ENCODE results near the gene CXCR3. TPM values are rescaled to one million over a fixed set of nuclear protein-coding genes. Genes with fewer than 3 reads are reported as not detected.
"Not testable (repeated sequence)": the region's sequence is repeated elsewhere in the genome, so short reads cannot be mapped to it uniquely, and the experiment has no call there.

The CXCR3 gene
- total RNA-seq, 1 experiment from 2014 or later, result not detected

GRCh38 chrX:71662654-71663053 lies 44.3 kb upstream of the CXCR3 start:
- not testable (repeated sequence) for H2AFZ ChIP-seq (ENCODE audit: low read length); H3K27ac ChIP-seq (ENCODE audit: low read length); DNase-seq

GRCh38 chrX:71661919-71662318 lies 43.6 kb upstream of the CXCR3 start:
- Histone ChIP-seq H3K9ac (ENCODE audit: low read length) (no peak overlapping the region), H3K36me3 (ENCODE audit: insufficient read depth, low read length) (no peaks in the 10 kb centered on the region), H2AFZ (ENCODE audit: low read length) (no peak overlapping the region), H3K27ac (ENCODE audit: low read length) (no peak overlapping the region), H3K4me2 (ENCODE audit: low read depth, low read length, poor library complexity, severe bottlenecking) (no peak overlapping the region), H3K9me2 (replicated peaks; ENCODE audit: insufficient read depth, low read length) (no peaks in the 10 kb centered on the region), H3K4me1 (ENCODE audit: low read length) (no peaks in the 10 kb centered on the region), H4K20me1 (ENCODE audit: insufficient read depth, low read depth, low read length) (no peaks in the 10 kb centered on the region), H3K79me2 (ENCODE audit: low read length) (no peaks in the 10 kb centered on the region), H3K27me3 (ENCODE audit: low read length) (no peaks in the 10 kb centered on the region), H3K4me3 (ENCODE audit: low read length) (no peak overlapping the region), H3K9me3 (ENCODE audit: low read length) (no peaks in the 10 kb centered on the region)
- no peak for DNase-seq

More at GRCh38 chrX:71662654-71663053, 44.3 kb upstream of the CXCR3 start:
- H3K4me3 ChIP-seq (ENCODE audit: low read length); H4K20me1 ChIP-seq (ENCODE audit: insufficient read depth, low read depth, low read length); H3K79me2 ChIP-seq (ENCODE audit: low read length); H3K4me1 ChIP-seq (ENCODE audit: low read length); H3K27me3 ChIP-seq (ENCODE audit: low read length); H3K9ac ChIP-seq (ENCODE audit: low read length); H3K36me3 ChIP-seq (ENCODE audit: insufficient read depth, low read length); H3K9me2 ChIP-seq (replicated peaks; ENCODE audit: insufficient read depth, low read length); H3K4me2 ChIP-seq (ENCODE audit: low read depth, low read length, poor library complexity, severe bottlenecking); H3K9me3 ChIP-seq (ENCODE audit: low read length): not testable (repeated sequence)

- no peak overlapping the region for H3K9ac ChIP-seq (ENCODE audit: low read length)
- H3K4me3 ChIP-seq (ENCODE audit: low read length), result no peak overlapping the region
- no peak for DNase-seq
- no peaks in the 10 kb centered on the region for H3K9me2 ChIP-seq (replicated peaks; ENCODE audit: insufficient read depth, low read length)
- H3K4me2 ChIP-seq (ENCODE audit: low read depth, low read length, poor library complexity, severe bottlenecking), result no peak overlapping the region
- no peak overlapping the region for H2AFZ ChIP-seq (ENCODE audit: low read length)
- H3K36me3 ChIP-seq (ENCODE audit: insufficient read depth, low read length), result no peaks in the 10 kb centered on the region
- no peaks in the 10 kb centered on the region for H3K79me2 ChIP-seq (ENCODE audit: low read length)
- no peaks in the 10 kb centered on the region for H4K20me1 ChIP-seq (ENCODE audit: insufficient read depth, low read depth, low read length)
- no peaks in the 10 kb centered on the region for H3K27me3 ChIP-seq (ENCODE audit: low read length)
- H3K27ac ChIP-seq (ENCODE audit: low read length), result no peak overlapping the region
- no peaks in the 10 kb centered on the region for H3K9me3 ChIP-seq (ENCODE audit: low read length)
- H3K4me1 ChIP-seq (ENCODE audit: low read length), result no peaks in the 10 kb centered on the region
These were observed 42.5 kb upstream of the CXCR3 start for GRCh38 chrX:71660562-71661416.

GRCh38 chrX:71659959-71660358 lies 41.6 kb upstream of the CXCR3 start:
- no peak for DNase-seq
- H3K9me3 ChIP-seq (ENCODE audit: low read length), result no peaks in the 10 kb centered on the region
- H3K9ac ChIP-seq (ENCODE audit: low read length), result no peak overlapping the region
- H4K20me1 ChIP-seq (ENCODE audit: insufficient read depth, low read depth, low read length), result no peaks in the 10 kb centered on the region
- H3K9me2 ChIP-seq (replicated peaks; ENCODE audit: insufficient read depth, low read length), result no peaks in the 10 kb centered on the region
- H3K27ac ChIP-seq (ENCODE audit: low read length), result no peak overlapping the region
- H3K4me2 ChIP-seq (ENCODE audit: low read depth, low read length, poor library complexity, severe bottlenecking), result no peak overlapping the region
- no peaks in the 10 kb centered on the region for H3K27me3 ChIP-seq (ENCODE audit: low read length)
- H3K4me1 ChIP-seq (ENCODE audit: low read length), result no peaks in the 10 kb centered on the region
- H2AFZ ChIP-seq (ENCODE audit: low read length), result no peak overlapping the region
- H3K36me3 ChIP-seq (ENCODE audit: insufficient read depth, low read length), result no peaks in the 10 kb centered on the region
- no peak overlapping the region for H3K4me3 ChIP-seq (ENCODE audit: low read length)
- H3K79me2 ChIP-seq (ENCODE audit: low read length), result no peaks in the 10 kb centered on the region

GRCh38 chrX:71659342-71659741 lies 41.0 kb upstream of the CXCR3 start:
- no peaks in the 10 kb centered on the region for H3K4me1 ChIP-seq (ENCODE audit: low read length)
- H3K36me3 ChIP-seq (ENCODE audit: insufficient read depth, low read length), result no peaks in the 10 kb centered on the region
- H2AFZ ChIP-seq (ENCODE audit: low read length), result no peak overlapping the region
- no peaks in the 10 kb centered on the region for H3K9me3 ChIP-seq (ENCODE audit: low read length)
- no peak overlapping the region for H3K4me2 ChIP-seq (ENCODE audit: low read depth, low read length, poor library complexity, severe bottlenecking)
- H3K9me2 ChIP-seq (replicated peaks; ENCODE audit: insufficient read depth, low read length), result no peaks in the 10 kb centered on the region
- H3K27me3 ChIP-seq (ENCODE audit: low read length), result no peaks in the 10 kb centered on the region
- H3K4me3 ChIP-seq (ENCODE audit: low read length), result no peak overlapping the region
- no peak overlapping the region for H3K9ac ChIP-seq (ENCODE audit: low read length)
- no peak overlapping the region for H3K27ac ChIP-seq (ENCODE audit: low read length)
- no peak for DNase-seq
- no peaks in the 10 kb centered on the region for H4K20me1 ChIP-seq (ENCODE audit: insufficient read depth, low read depth, low read length)
- H3K79me2 ChIP-seq (ENCODE audit: low read length), result no peaks in the 10 kb centered on the region

- no peaks in the 10 kb centered on the region for H3K79me2 ChIP-seq (ENCODE audit: low read length)
- H3K27me3 ChIP-seq (ENCODE audit: low read length), result no peaks in the 10 kb centered on the region
- DNase-seq, result no peak
- H3K4me2 ChIP-seq (ENCODE audit: low read depth, low read length, poor library complexity, severe bottlenecking), result no peak overlapping the region
- H3K9me2 ChIP-seq (replicated peaks; ENCODE audit: insufficient read depth, low read length), result no peaks in the 10 kb centered on the region
- no peak overlapping the region for H2AFZ ChIP-seq (ENCODE audit: low read length)
- H3K4me1 ChIP-seq (ENCODE audit: low read length), result peaks cover 10% of the 10 kb centered on the region
- H3K4me3 ChIP-seq (ENCODE audit: low read length), result no peak overlapping the region
- H3K36me3 ChIP-seq (ENCODE audit: insufficient read depth, low read length), result no peaks in the 10 kb centered on the region
- no peak overlapping the region for H3K9ac ChIP-seq (ENCODE audit: low read length)
- H3K9me3 ChIP-seq (ENCODE audit: low read length), result no peaks in the 10 kb centered on the region
- no peak overlapping the region for H3K27ac ChIP-seq (ENCODE audit: low read length)
- H4K20me1 ChIP-seq (ENCODE audit: insufficient read depth, low read depth, low read length), result no peaks in the 10 kb centered on the region
These were observed 39.0 kb upstream of the CXCR3 start for GRCh38 chrX:71657267-71657666.

GRCh38 chrX:71653344-71653743 lies 35.0 kb upstream of the CXCR3 start:
- no peaks in the 10 kb centered on the region for H3K9me2 ChIP-seq (replicated peaks; ENCODE audit: insufficient read depth, low read length)
- H3K36me3 ChIP-seq (ENCODE audit: insufficient read depth, low read length), result no peaks in the 10 kb centered on the region
- peak; percentile 51 for DNase-seq
- no peak overlapping the region for H2AFZ ChIP-seq (ENCODE audit: low read length)
- no peaks in the 10 kb centered on the region for H3K9me3 ChIP-seq (ENCODE audit: low read length)
- H3K79me2 ChIP-seq (ENCODE audit: low read length), result no peaks in the 10 kb centered on the region
- peaks cover 12% of the 10 kb centered on the region for H3K4me1 ChIP-seq (ENCODE audit: low read length)
- H4K20me1 ChIP-seq (ENCODE audit: insufficient read depth, low read depth, low read length), result no peaks in the 10 kb centered on the region
- no peaks in the 10 kb centered on the region for H3K27me3 ChIP-seq (ENCODE audit: low read length)
- no peak overlapping the region for H3K27ac ChIP-seq (ENCODE audit: low read length)
- H3K4me3 ChIP-seq (ENCODE audit: low read length), result no peak overlapping the region
- no peak overlapping the region for H3K9ac ChIP-seq (ENCODE audit: low read length)
- peak overlapping the region; percentile 38 for H3K4me2 ChIP-seq (ENCODE audit: low read depth, low read length, poor library complexity, severe bottlenecking)

- DNase-seq, result peak; percentile 85
- no peaks in the 10 kb centered on the region for H3K27me3 ChIP-seq (ENCODE audit: low read length)
- H3K4me3 ChIP-seq (ENCODE audit: low read length), result no peak overlapping the region
- no peaks in the 10 kb centered on the region for H3K9me3 ChIP-seq (ENCODE audit: low read length)
- no peak overlapping the region for H3K4me2 ChIP-seq (ENCODE audit: low read depth, low read length, poor library complexity, severe bottlenecking)
- H3K9me2 ChIP-seq (replicated peaks; ENCODE audit: insufficient read depth, low read length), result no peaks in the 10 kb centered on the region
- H4K20me1 ChIP-seq (ENCODE audit: insufficient read depth, low read depth, low read length), result no peaks in the 10 kb centered on the region
- H3K36me3 ChIP-seq (ENCODE audit: insufficient read depth, low read length), result no peaks in the 10 kb centered on the region
- no peak overlapping the region for H2AFZ ChIP-seq (ENCODE audit: low read length)
- peaks cover 12% of the 10 kb centered on the region for H3K4me1 ChIP-seq (ENCODE audit: low read length)
- no peak overlapping the region for H3K27ac ChIP-seq (ENCODE audit: low read length)
- no peaks in the 10 kb centered on the region for H3K79me2 ChIP-seq (ENCODE audit: low read length)
- H3K9ac ChIP-seq (ENCODE audit: low read length), result no peak overlapping the region
These were observed 34.1 kb upstream of the CXCR3 start for GRCh38 chrX:71652405-71652804.
